HCT116 (cell line): ENCODE results near the gene FOXC2. TPM values are rescaled to one million over a fixed set of nuclear protein-coding genes. Genes with fewer than 3 reads are reported as not detected.

Experiments
- ATAC-seq: fragments of 200-7000 bp; cut with Tn5 transposase; 2 replicates; pipeline ENCODE4 v1.9.1; 2020; ENCODE audit warnings: mild to moderate bottlenecking, moderate library complexity
- BruUV-seq: library from RNA; stranded (reverse); fragments of 400-500 nt; replicated peaks from 2 replicates; lab custom pipeline; 2021; lab: Mats Ljungman, UMichigan
- CTCF ChIA-PET: fragments of 300-600 bp; sonication (Branson Sonifier 250); formaldehyde crosslinking; loops from one replicate; lab custom pipeline; 2021; ENCODE audit warnings: antibody characterized with exemption; lab: Charles Lee
- POLR2A ChIA-PET: fragments of 300-600, 350-600 bp; sonication (Branson Sonifier 250); formaldehyde crosslinking; loops from one replicate; lab custom pipeline; 2021; ENCODE audit warnings: antibody characterized with exemption; lab: Charles Lee
- RAD21 ChIA-PET, 2 experiments: fragments of 300-600 bp; sonication (Branson Sonifier 250); formaldehyde crosslinking; loops; one replicate each; lab custom pipeline; 2023; ENCODE audit warnings: low total read pairs in 2 of 2; ENCODE audit not compliant: uncharacterized antibody in 2 of 2, unreplicated experiment in 2 of 2, low non-redundant PET in 1 of 2; lab: Charles Lee
- DNase-seq: peaks from one replicate; pipeline ENCODE4 v3.0.0-alpha.2; 2010; ENCODE audit warnings: low read depth, low spot score
- H2AFZ ChIP-seq: fragments of 200-600 bp; shearing (Covaris generic), sonication (generic); 2 replicates; pipeline ENCODE4 v1.6.1; 2017; ENCODE audit warnings: low read depth, mixed run types, mixed read lengths, antibody characterized with exemption, low read length; ENCODE audit not compliant: poor library complexity, severe bottlenecking
- H3K27ac ChIP-seq: 2 replicates; pipeline ENCODE4 v1.5.1; 2012; ENCODE audit warnings: low read depth, low read length
- H3K27me3 ChIP-seq: fragments of 200-600 bp; sonication (generic); 2 replicates; pipeline ENCODE4 v1.6.1; 2016; ENCODE audit warnings: mixed run types, low read length, mixed read lengths; ENCODE audit not compliant: insufficient read depth
- H3K36me3 ChIP-seq, 2 experiments: fragments of 200-500 bp in 1 of 2; fragments of 200-600 bp in 1 of 2; sonication (Bioruptor generic) in 1 of 2; sonication (generic) in 1 of 2; 2 replicates each; pipeline versions ENCODE4 v1.5.1 to v1.6.1; 2014 to 2016; ENCODE audit warnings: low read length in 2 of 2, inconsistent platforms in 1 of 2, mixed read lengths in 1 of 2, mixed run types in 1 of 2; ENCODE audit not compliant: insufficient read depth in 2 of 2, control insufficient read depth in 1 of 2
- H3K4me1 ChIP-seq, 2 experiments: fragments of 200-600 bp in 1 of 2; sonication (generic) in 1 of 2; 2 replicates each; pipeline versions ENCODE4 v1.5.1 to v1.6.1; 2012 to 2017; ENCODE audit warnings: low read length in 2 of 2, inconsistent platforms in 1 of 2, mild to moderate bottlenecking in 1 of 2, mixed read lengths in 1 of 2, mixed run types in 1 of 2, moderate library complexity in 1 of 2; ENCODE audit not compliant: insufficient read depth in 2 of 2, control insufficient read depth in 1 of 2
- H3K4me2 ChIP-seq: fragments of 200-600 bp; sonication (generic); 2 replicates; pipeline ENCODE4 v1.6.1; 2017; ENCODE audit warnings: mixed run types, low read length, mixed read lengths
- H3K4me3 ChIP-seq, 2 experiments: fragments of 200-600 bp in 1 of 2; sonication (generic) in 1 of 2; replicated peaks in 1 of 2; 2 replicates each; pipeline ENCODE4 v1.5.1; 2011 to 2016; ENCODE audit warnings: low read length in 2 of 2, control low read depth in 1 of 2, low read depth in 1 of 2, mild to moderate bottlenecking in 1 of 2, mixed read lengths in 1 of 2, mixed run types in 1 of 2
- H3K79me2 ChIP-seq: fragments of 200-600 bp; sonication (generic); 2 replicates; pipeline ENCODE4 v1.6.1; 2017; ENCODE audit warnings: mild to moderate bottlenecking, mixed run types, low read length, moderate library complexity, mixed read lengths; ENCODE audit not compliant: insufficient read depth
- H3K9ac ChIP-seq: fragments of 200-600 bp; sonication (generic); 2 replicates; pipeline ENCODE4 v1.6.1; 2016; ENCODE audit warnings: low read length, mixed read lengths
- H3K9me2 ChIP-seq: fragments of 200-600 bp; sonication (generic), shearing (Covaris generic); 2 replicates; pipeline ENCODE4 v1.6.1; 2017; ENCODE audit warnings: mixed run types, mild to moderate bottlenecking, moderate library complexity; ENCODE audit not compliant: insufficient read depth
- H3K9me3 ChIP-seq, 2 experiments: fragments of 200-500 bp in 1 of 2; fragments of 200-600 bp in 1 of 2; sonication (Bioruptor generic) in 1 of 2; sonication (generic) in 1 of 2; 2 replicates each; pipeline ENCODE4 v1.6.1; 2014 to 2017; ENCODE audit warnings: low read length in 2 of 2, mixed read lengths in 2 of 2, inconsistent platforms in 1 of 2, low read depth in 1 of 2, mild to moderate bottlenecking in 1 of 2, mixed run types in 1 of 2, moderate library complexity in 1 of 2; ENCODE audit not compliant: control insufficient read depth in 1 of 2, insufficient read depth in 1 of 2
- H4K20me1 ChIP-seq: fragments of 200-600 bp; sonication (generic), shearing (Covaris generic); 2 replicates; pipeline ENCODE4 v1.6.1; 2017; ENCODE audit warnings: mixed run types, mild to moderate bottlenecking, moderate library complexity; ENCODE audit not compliant: insufficient read depth
- ATF3 ChIP-seq: IDR thresholded peaks from 2 replicates; pipeline ENCODE4 v1.6.1; 2012
- CEBPB ChIP-seq: IDR thresholded peaks from 2 replicates; pipeline ENCODE4 v1.6.1; 2012; ENCODE audit warnings: low read depth
- CTCF ChIP-seq, 3 experiments: fragments of 200-600 bp in 1 of 3; sonication (generic) in 1 of 3; IDR thresholded peaks in 2 of 3; conservative IDR thresholded peaks in 1 of 3; 2 replicates each; pipeline ENCODE4 v1.5.1; 2012 to 2017; ENCODE audit warnings: low read depth in 2 of 3, low read length in 2 of 3, antibody characterized with exemption in 1 of 3, borderline replicate concordance in 1 of 3, control low read depth in 1 of 3, mild to moderate bottlenecking in 1 of 3, mixed read lengths in 1 of 3, mixed run types in 1 of 3, moderate library complexity in 1 of 3; ENCODE audit not compliant: insufficient read depth in 1 of 3
- EZH2 ChIP-seq: fragments of 200-600 bp; sonication (generic); IDR thresholded peaks from 2 replicates; pipeline ENCODE4 v1.6.1; 2017; ENCODE audit warnings: antibody characterized with exemption, mixed run types
- SIN3A ChIP-seq: IDR thresholded peaks from 2 replicates; pipeline ENCODE4 v1.6.1; 2012; ENCODE audit warnings: low read depth
- SP1 ChIP-seq: IDR thresholded peaks from 2 replicates; pipeline ENCODE4 v1.6.1; 2012; ENCODE audit warnings: low read depth
- SRF ChIP-seq: IDR thresholded peaks from 2 replicates; pipeline ENCODE4 v1.6.1; 2012; ENCODE audit warnings: low read depth
- ZBTB33 ChIP-seq: IDR thresholded peaks from 2 replicates; pipeline ENCODE4 v1.6.1; 2011; ENCODE audit warnings: mild to moderate bottlenecking, low read length, moderate library complexity; ENCODE audit not compliant: insufficient replicate concordance; ENCODE audit errors: extremely low read depth
- ZNF274 ChIP-seq: fragments of 200-500 bp; sonication (Bioruptor generic); IDR thresholded peaks from 2 replicates; pipeline ENCODE4 v1.6.1; 2014; ENCODE audit warnings: mild to moderate bottlenecking, low read depth, low read length, inconsistent platforms
- intact Hi-C: fragments of 100-400 bp; cut with micrococcal nuclease; formaldehyde crosslinking; loops from 2 replicates; pipeline ENCODE4 v1.10.0; 2022
- total RNA-seq: library from RNA; stranded (reverse); gene quantifications from one replicate; pipeline ENCODE4 v1.2.1, GENCODE V29; 2021; ENCODE audit not compliant: unreplicated experiment

FOXC2 gene
- total RNA-seq, 1 experiment from 2014 or later: 0.22 TPM

- CTCF ChIA-PET: no interaction called here
- ATAC-seq: no peak
- intact Hi-C loops: no loop called here
Observed at GRCh38 chr16:86598607-86599565, 32.3 kb downstream of the FOXC2 start.

GRCh38 chr16:86601356-86601755 lies 34.7 kb downstream of the FOXC2 start:
- DNase-seq: no peak
- Histone ChIP-seq H3K4me2 (no peak overlapping the region), H3K79me2 (no peaks in the 10 kb centered on the region), H3K9me2 (no peaks in the 10 kb centered on the region), H3K36me3 (no peaks in the 10 kb centered on the region), H3K27me3 (peaks cover 5% of the 10 kb centered on the region; the same call in 1 of the 2 replicates), H4K20me1 (no peaks in the 10 kb centered on the region), H2AFZ (no peak overlapping the region), H3K9ac (no peak overlapping the region), H3K27ac (no peak overlapping the region), H3K9me3 (no peaks in the 10 kb centered on the region), H3K4me1 (no peaks in the 10 kb centered on the region), H3K4me3 (no peak overlapping the region)
- TF ChIP-seq ZBTB33 (no peak), EZH2 (no peak), CTCF (IDR thresholded peaks at IDR 0.05 in 2 of 3, conservative IDR thresholded peaks at IDR 0.05 in 1 of 3; ENCODE audit: borderline replicate concordance in 1 of 3, insufficient read depth in 1 of 3, low read depth in 2 of 3, low read length in 2 of 3) (no peak), ATF3 (no peak), SP1 (no peak), ZNF274 (no peak), SIN3A (no peak)
- BruUV-seq: no TSS peak
- ChIA-PET RAD21 (no interaction called here), CTCF (no interaction called here), POLR2A (no interaction called here)
- intact Hi-C loops: no loop called here
- no peak for ATAC-seq

More at GRCh38 chr16:86598607-86599565, 32.3 kb downstream of the FOXC2 start:
- Histone ChIP-seq H3K4me1 (no peaks in the 10 kb centered on the region), H3K4me3 (no peak overlapping the region), H3K27me3 (peaks cover 28% of the 10 kb centered on the region), H3K9ac (no peak overlapping the region), H3K27ac (no peak overlapping the region), H3K9me2 (no peaks in the 10 kb centered on the region), H4K20me1 (no peaks in the 10 kb centered on the region), H3K36me3 (no peaks in the 10 kb centered on the region), H3K9me3 (no peaks in the 10 kb centered on the region), H3K79me2 (no peaks in the 10 kb centered on the region), H3K4me2 (no peak overlapping the region), H2AFZ (no peak overlapping the region)
- BruUV-seq: no TSS peak
- POLR2A ChIA-PET: interaction anchor here (0.6 kb wide), 1 partner anchor 14 kb away, joined by 3 read pairs; no protein-coding TSS in a partner anchor
- RAD21 ChIA-PET: no interaction called here
- TF ChIP-seq SP1 (no peak), CEBPB (no peak), SRF (no peak)
- DNase-seq: no peak
